ENCODE results near the gene GPATCH8. TPM values are rescaled to one million over a fixed set of nuclear protein-coding genes. Genes with fewer than 3 reads are reported as not detected.

The GPATCH8 gene
- total and polyA plus RNA-seq, 9 of the 15 experiments (the other 6 are each of a cell fraction or from before 2014, with no cell fraction given) = 10.6 to 29.6 (median 13.2) TPM

DNA sequence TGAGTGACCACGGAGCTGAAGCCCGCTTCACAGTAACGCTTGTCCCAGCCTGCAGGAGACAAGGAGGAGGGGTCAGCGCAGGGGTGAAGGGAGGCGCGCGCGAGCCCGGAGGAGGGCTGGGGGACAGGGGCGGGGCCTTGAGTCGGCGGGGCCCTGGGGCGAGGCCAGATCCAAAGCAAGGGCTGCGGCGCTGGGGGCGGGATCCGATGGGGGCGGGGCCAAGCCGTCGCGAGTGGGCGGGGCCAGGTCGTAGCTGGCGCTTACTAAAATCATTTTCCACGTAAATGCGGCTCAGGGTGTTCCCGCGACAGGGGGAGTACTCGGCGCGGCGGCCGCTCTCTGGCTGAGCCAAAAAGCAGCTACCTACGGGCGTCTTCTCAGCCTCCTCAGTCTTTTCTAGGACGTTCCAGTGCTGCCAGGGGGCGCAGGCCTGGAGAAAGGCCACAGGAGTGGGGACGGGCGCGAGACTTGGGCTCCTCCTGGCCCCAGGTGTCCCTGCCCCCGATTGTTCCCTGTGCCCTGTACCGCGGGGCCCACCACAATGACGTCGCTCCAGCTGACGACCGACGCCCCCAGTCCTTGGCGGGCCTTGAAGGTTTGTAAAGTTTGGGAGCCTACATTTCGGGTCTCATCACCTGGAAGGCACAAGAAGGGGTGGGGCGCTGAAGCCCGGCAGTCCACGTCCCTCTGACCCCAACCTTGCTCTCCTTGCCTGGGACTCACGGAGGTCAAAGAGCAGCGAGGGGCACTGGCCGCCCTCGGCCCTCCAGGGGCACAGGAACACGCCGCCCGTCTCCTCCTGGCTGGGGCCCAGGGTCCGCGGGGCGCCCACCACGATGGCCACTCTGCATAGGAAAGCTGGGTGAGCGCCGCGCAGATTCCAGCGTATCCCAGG lies 117.7 kb downstream of the GPATCH8 start (continued):
- TF ChIP-seq ZNF324 (CRISPR knock-in tag; IDR thresholded peaks at IDR 0.05) = no peak
- no peak for TF ChIP-seq SPI1 (IDR thresholded peaks at IDR 0.05; ENCODE audit: borderline replicate concordance, low read depth, low read length)
- TF ChIP-seq NFRKB (IDR thresholded peaks at IDR 0.05; ENCODE audit: low read depth) = 0 out of 2 replicates have a peak, but pooled peaks have one; percentile 28
- TF ChIP-seq TCF3 (CRISPR knock-in tag; IDR thresholded peaks at IDR 0.05) = no peak
- TF ChIP-seq HSF4 (CRISPR knock-in tag; IDR thresholded peaks at IDR 0.05; ENCODE audit: borderline replicate concordance) = no peak
- TF ChIP-seq FOXK1 (CRISPR knock-in tag; IDR thresholded peaks at IDR 0.05; ENCODE audit: borderline replicate concordance) = 0 out of 2 replicates have a peak, but pooled peaks have one; percentile 88
- TF ChIP-seq NFYB (IDR thresholded peaks at IDR 0.05; ENCODE audit: extremely low read depth, insufficient read length) = no peak
- TF ChIP-seq SRSF3 (IDR thresholded peaks at IDR 0.05; ENCODE audit: insufficient read depth, low read length) = no peak
- no peak for TF ChIP-seq RBM25 (IDR thresholded peaks at IDR 0.05; ENCODE audit: low read depth, low read length, severe bottlenecking)
- no peak for TF ChIP-seq PPARD (CRISPR knock-in tag; IDR thresholded peaks at IDR 0.05)
- no peak for TF ChIP-seq NCOA6 (IDR thresholded peaks at IDR 0.05)
- no peak for TF ChIP-seq ZNF785 (CRISPR knock-in tag; IDR thresholded peaks at IDR 0.05)
- TF ChIP-seq, protein P1, sequence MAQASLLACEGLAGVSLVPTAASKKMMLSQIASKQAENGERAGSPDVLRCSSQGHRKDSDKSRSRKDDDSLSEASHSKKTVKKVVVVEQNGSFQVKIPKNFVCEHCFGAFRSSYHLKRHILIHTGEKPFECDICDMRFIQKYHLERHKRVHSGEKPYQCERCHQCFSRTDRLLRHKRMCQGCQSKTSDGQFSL (CRISPR knock-in tag; IDR thresholded peaks at IDR 0.05) = no peak
- TF ChIP-seq, protein P1 (tag; IDR thresholded peaks at IDR 0.05) = 0 out of 4 replicates have a peak, but pooled peaks of 1 of the 2 experiments have one; percentile 52
- TF ChIP-seq HDAC3 (IDR thresholded peaks at IDR 0.05; ENCODE audit: borderline replicate concordance, partially characterized antibody) = no peak
- TF ChIP-seq, protein P2, sequence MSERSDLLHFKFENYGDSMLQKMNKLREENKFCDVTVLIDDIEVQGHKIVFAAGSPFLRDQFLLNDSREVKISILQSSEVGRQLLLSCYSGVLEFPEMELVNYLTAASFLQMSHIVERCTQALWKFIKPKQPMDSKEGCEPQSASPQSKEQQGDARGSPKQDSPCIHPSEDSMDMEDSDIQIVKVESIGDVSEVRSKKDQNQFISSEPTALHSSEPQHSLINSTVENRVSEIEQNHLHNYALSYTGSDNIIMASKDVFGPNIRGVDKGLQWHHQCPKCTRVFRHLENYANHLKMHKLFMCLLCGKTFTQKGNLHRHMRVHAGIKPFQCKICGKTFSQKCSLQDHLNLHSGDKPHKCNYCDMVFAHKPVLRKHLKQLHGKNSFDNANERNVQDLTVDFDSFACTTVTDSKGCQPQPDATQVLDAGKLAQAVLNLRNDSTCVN (CRISPR knock-in tag; IDR thresholded peaks at IDR 0.05) = no peak
- TF ChIP-seq RAD51 (IDR thresholded peaks at IDR 0.05; ENCODE audit: borderline replicate concordance, low read depth) = no peak
- TF ChIP-seq, protein P3, sequence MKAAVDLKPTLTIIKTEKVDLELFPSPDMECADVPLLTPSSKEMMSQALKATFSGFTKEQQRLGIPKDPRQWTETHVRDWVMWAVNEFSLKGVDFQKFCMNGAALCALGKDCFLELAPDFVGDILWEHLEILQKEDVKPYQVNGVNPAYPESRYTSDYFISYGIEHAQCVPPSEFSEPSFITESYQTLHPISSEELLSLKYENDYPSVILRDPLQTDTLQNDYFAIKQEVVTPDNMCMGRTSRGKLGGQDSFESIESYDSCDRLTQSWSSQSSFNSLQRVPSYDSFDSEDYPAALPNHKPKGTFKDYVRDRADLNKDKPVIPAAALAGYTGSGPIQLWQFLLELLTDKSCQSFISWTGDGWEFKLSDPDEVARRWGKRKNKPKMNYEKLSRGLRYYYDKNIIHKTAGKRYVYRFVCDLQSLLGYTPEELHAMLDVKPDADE (conservative IDR thresholded peaks at IDR 0.05; ENCODE audit: control insufficient read depth, low read depth, low read length) = peak; percentile 20; the same call in 1 of the 2 replicates
- no peak for TF ChIP-seq KDM1A (IDR thresholded peaks at IDR 0.05)
- no peak for TF ChIP-seq BDP1 (IDR thresholded peaks at IDR 0.05; ENCODE audit: insufficient read depth, insufficient read length)
- TF ChIP-seq SAP30 (IDR thresholded peaks at IDR 0.05; ENCODE audit: borderline replicate concordance, insufficient read depth, low read depth, low read length, poor library complexity, severe bottlenecking) = peak; percentile 66
- 0 out of 2 replicates have a peak, but pooled peaks have one; percentile 39 for TF ChIP-seq CTBP1 (IDR thresholded peaks at IDR 0.05; ENCODE audit: borderline replicate concordance)

Data from K562 (cell line).